Adipocyte (in vitro differentiated cells): ENCODE results near the gene CGN.

ENCODE experiments used
- DNase-seq: peaks from one replicate; pipeline ENCODE4 v3.0.0-alpha.2; 2015; ENCODE audit warnings: low read depth
- H3K27me3 ChIP-seq: replicated peaks from 2 replicates; pipeline ENCODE4 v1.7.0; 2013; ENCODE audit warnings: mild to moderate bottlenecking, low read length, moderate library complexity; ENCODE audit not compliant: control insufficient read depth, insufficient read depth
- H3K36me3 ChIP-seq: 2 replicates; pipeline ENCODE4 v1.7.0; 2013; ENCODE audit warnings: low read length, mild to moderate bottlenecking, moderate library complexity; ENCODE audit not compliant: control insufficient read depth, insufficient read depth, severe bottlenecking
- H3K4me1 ChIP-seq: 2 replicates; pipeline ENCODE4 v1.7.0; 2013; ENCODE audit warnings: mild to moderate bottlenecking, low read length, moderate library complexity; ENCODE audit not compliant: control insufficient read depth, insufficient read depth
- H3K4me3 ChIP-seq: 2 replicates; pipeline ENCODE4 v1.7.0; 2013; ENCODE audit warnings: mild to moderate bottlenecking, low read length, moderate library complexity
- H3K9ac ChIP-seq: 2 replicates; pipeline ENCODE4 v1.7.0; 2013; ENCODE audit warnings: mild to moderate bottlenecking, low read length, moderate library complexity
- H3K9me3 ChIP-seq: 2 replicates; pipeline ENCODE4 v1.7.0; 2013; ENCODE audit warnings: mild to moderate bottlenecking, low read length, moderate library complexity; ENCODE audit not compliant: control insufficient read depth

The CGN gene

GRCh38 chr1:151539321-151540020 is 28.3 kb downstream of the CGN start:
- Histone ChIP-seq H3K27me3 (no peaks in the 10 kb centered on the region), H3K9ac (no peak overlapping the region), H3K4me1 (peaks cover 39% of the 10 kb centered on the region), H3K4me3 (peak overlapping the region; percentile 85), H3K36me3 (no peaks in the 10 kb centered on the region), H3K9me3 (no peaks in the 10 kb centered on the region)
- DNase-seq: peak; percentile 49

- H3K27me3 ChIP-seq: no peaks in the 10 kb centered on the region
- peak within 1 kb of the TSS; percentile 85 for H3K4me3 ChIP-seq
- H3K36me3 ChIP-seq: no peaks in the 10 kb centered on the region
- H3K4me1 ChIP-seq: peaks cover 39% of the 10 kb centered on the region
- DNase-seq: peak; percentile 97
- H3K9me3 ChIP-seq: no peaks in the 10 kb centered on the region
- H3K9ac ChIP-seq: peak within 1 kb of the TSS; percentile 81
Observed at GRCh38 chr1:151540021-151540981, 29.1 kb downstream of the CGN start, which contains the start of gene TUFT1. Gene TUFT1 (plus strand): TSS chr1:151540309. CDS start chr1:151540367, 58 bp downstream.

GRCh38 chr1:151540982-151541377 is 29.8 kb downstream of the CGN start:
- H3K36me3 ChIP-seq: no peaks in the 10 kb centered on the region
- no peaks in the 10 kb centered on the region for H3K27me3 ChIP-seq
- peak overlapping the region; percentile 81 for H3K9ac ChIP-seq
- no peaks in the 10 kb centered on the region for H3K9me3 ChIP-seq
- peak; percentile 42 for DNase-seq
- H3K4me1 ChIP-seq: peaks cover 44% of the 10 kb centered on the region
- peak overlapping the region; percentile 85 for H3K4me3 ChIP-seq

DNA sequence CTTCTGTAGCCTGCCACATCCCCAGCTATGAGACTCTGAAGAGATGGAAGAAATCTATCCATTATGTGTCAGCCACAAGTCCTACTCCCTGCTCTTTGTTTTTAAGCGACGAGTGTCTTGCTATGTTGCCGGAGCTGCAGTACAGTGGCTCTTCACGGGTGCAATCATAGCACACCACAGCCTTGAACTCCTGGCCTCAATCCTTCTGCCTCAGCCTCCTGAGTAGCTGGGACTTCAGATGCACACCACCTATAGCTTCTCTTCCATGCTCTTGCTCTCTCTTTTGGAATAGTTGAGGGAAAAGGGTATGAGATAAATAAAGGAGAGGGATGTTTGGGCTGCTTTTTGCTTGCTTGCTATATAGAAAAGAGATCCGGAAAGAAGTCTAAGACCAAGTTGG is 30.6 kb downstream of the CGN start:
- peaks cover 52% of the 10 kb centered on the region for H3K4me1 ChIP-seq
- H3K9ac ChIP-seq: no peak overlapping the region
- no peak for DNase-seq
- H3K27me3 ChIP-seq: no peaks in the 10 kb centered on the region
- H3K9me3 ChIP-seq: no peaks in the 10 kb centered on the region
- peak overlapping the region; percentile 85 for H3K4me3 ChIP-seq
- no peaks in the 10 kb centered on the region for H3K36me3 ChIP-seq

DNA sequence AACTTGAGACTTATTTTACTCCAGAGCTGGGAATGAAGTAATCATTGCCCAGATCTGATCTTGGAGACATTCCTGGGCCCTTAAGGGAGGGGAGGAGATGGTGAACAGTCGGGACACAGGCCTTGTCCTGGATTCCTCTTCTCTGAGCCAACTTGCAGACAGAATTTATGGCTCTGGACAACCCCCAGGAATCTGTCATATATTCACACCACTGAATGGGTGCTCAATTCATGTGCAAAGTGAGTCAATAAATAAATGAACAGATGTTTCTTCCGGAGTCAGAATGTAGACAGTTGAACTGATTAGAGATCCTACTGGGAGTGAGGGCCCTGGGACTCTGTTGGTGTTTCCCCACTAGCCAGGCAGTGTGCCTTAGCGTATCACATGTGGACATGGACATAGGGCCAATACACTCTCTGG is 31.5 kb downstream of the CGN start:
- Histone ChIP-seq H3K4me3 (no peak overlapping the region), H3K4me1 (peaks cover 62% of the 10 kb centered on the region), H3K27me3 (no peaks in the 10 kb centered on the region), H3K9ac (no peak overlapping the region), H3K36me3 (no peaks in the 10 kb centered on the region), H3K9me3 (no peaks in the 10 kb centered on the region)
- DNase-seq: peak; percentile 74

GRCh38 chr1:151545542-151545941 is 34.4 kb downstream of the CGN start:
- Histone ChIP-seq H3K4me3 (no peak overlapping the region), H3K9me3 (no peaks in the 10 kb centered on the region), H3K27me3 (no peaks in the 10 kb centered on the region), H3K4me1 (peaks cover 66% of the 10 kb centered on the region), H3K9ac (no peak overlapping the region), H3K36me3 (no peaks in the 10 kb centered on the region)
- DNase-seq: no peak

DNA sequence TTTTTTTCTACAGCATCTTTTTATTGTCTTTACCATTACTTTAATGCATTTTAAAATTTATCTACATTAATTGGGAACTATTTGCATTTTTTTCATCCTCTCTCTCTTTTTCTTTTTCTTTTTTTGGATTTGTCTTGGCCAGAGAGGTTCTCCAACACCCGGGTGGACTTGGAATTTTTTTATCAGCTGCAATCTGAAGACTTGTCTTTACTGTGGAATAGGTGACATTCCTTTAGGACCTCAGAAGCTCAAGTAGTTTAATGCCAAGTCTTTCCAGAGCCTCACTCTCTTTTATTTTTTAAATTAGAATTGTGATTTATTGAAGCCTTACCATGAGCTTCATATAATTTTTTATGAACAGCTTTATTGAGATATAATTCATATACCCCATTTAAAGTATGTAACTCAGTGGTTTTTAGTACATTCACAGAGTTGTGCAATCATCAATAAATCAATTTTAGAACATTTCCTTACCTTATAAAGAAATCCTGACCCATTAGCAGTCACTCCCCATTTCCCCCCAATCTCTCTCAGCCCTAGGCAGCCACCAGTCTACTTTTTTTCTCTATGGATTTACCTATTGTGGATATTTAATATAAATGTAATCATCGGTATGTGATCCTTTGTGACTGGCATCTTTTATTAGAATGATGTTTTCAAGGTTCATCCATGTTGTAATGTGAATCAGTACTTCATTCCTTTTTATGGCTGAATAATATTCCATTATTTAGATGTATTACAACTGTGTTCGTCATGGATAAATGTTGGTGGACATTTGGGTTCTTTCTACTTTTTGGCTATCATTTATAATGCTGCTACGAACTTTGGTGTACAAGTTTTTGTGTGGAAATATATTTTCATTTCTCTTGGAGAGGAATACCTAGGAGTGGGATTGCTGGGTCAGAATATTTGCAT is 35.1 kb downstream of the CGN start:
- no peaks in the 10 kb centered on the region for H3K27me3 ChIP-seq
- H3K36me3 ChIP-seq: no peaks in the 10 kb centered on the region
- peaks cover 59% of the 10 kb centered on the region for H3K4me1 ChIP-seq
- no peak overlapping the region for H3K4me3 ChIP-seq
- H3K9me3 ChIP-seq: no peaks in the 10 kb centered on the region
- no peak overlapping the region for H3K9ac ChIP-seq
- no peak for DNase-seq

DNA sequence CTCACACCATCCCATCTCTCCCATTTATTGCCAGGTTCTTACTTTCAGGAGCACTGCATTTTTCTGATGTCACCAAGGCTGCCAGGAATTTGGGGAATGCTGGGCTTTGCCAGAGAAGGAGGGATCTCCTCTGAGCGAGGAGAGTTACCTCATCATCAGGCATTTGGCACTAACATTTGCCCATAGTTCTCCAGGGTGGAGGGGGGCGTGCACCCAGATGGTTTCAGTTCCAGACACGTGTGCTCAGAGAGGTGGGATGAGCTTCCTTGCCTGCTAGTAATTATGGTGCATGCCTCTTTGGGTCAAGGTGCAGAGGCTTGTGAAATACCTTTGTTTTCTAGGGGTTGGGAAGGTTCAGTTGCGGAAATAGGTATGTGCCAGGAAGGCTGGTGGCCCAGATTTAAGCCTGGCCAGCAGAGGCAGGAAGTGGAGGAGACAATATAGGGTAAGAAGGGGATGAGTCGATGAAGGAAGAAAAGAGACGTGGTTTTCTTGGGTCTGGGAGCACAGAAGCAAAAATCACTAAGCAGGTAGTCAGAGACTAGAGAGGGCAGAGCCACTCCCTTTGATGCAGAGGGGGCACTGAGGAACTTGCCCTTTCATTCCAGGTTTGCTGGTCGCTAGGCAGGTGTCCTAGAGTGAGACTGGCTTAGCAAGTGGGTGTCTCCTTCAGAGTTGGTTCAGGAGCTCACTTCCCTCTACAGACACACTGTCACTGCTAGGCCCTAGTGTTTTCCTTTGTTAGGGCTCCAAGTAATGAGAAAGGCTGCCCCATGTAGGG is 36.1 kb downstream of the CGN start:
- Histone ChIP-seq H3K4me3 (no peak overlapping the region), H3K9me3 (no peaks in the 10 kb centered on the region), H3K27me3 (no peaks in the 10 kb centered on the region), H3K36me3 (no peaks in the 10 kb centered on the region), H3K9ac (no peak overlapping the region), H3K4me1 (peaks cover 49% of the 10 kb centered on the region)
- DNase-seq: peak; percentile 88

GRCh38 chr1:151547900-151548230 is 36.7 kb downstream of the CGN start:
- Histone ChIP-seq H3K9ac (no peak overlapping the region), H3K9me3 (no peaks in the 10 kb centered on the region), H3K4me3 (no peak overlapping the region), H3K36me3 (no peaks in the 10 kb centered on the region), H3K4me1 (peaks cover 43% of the 10 kb centered on the region), H3K27me3 (no peaks in the 10 kb centered on the region)
- no peak for DNase-seq

GRCh38 chr1:151549199-151549598 is 38.0 kb downstream of the CGN start:
- no peak overlapping the region for H3K9ac ChIP-seq
- H3K4me3 ChIP-seq: no peak overlapping the region
- H3K9me3 ChIP-seq: no peaks in the 10 kb centered on the region
- DNase-seq: no peak
- no peaks in the 10 kb centered on the region for H3K36me3 ChIP-seq
- H3K4me1 ChIP-seq: peaks cover 36% of the 10 kb centered on the region
- no peaks in the 10 kb centered on the region for H3K27me3 ChIP-seq
